DOHH2 (cell line): ENCODE measurements around the gene TMED4.

Source experiments
- H3F3A ChIP-seq: fragments of 200-600 bp; sonication (generic), shearing (Covaris generic); 2 replicates; pipeline ENCODE4 v1.6.0; 2016; ENCODE audit warnings: antibody characterized with exemption, mild to moderate bottlenecking; ENCODE audit not compliant: control insufficient read depth, insufficient read depth
- H3K27ac ChIP-seq: fragments of 200-600 bp; sonication (generic); 2 replicates; pipeline ENCODE4 v1.5.1; 2014; ENCODE audit warnings: low read depth, mild to moderate bottlenecking, low read length, moderate library complexity
- H3K27me3 ChIP-seq: fragments of 200-600 bp; sonication (generic); 2 replicates; pipeline ENCODE4 v1.6.1; 2014; ENCODE audit warnings: mild to moderate bottlenecking, low read length, mixed read lengths; ENCODE audit not compliant: control insufficient read depth
- H3K36me3 ChIP-seq: fragments of 200-600 bp; sonication (generic); 2 replicates; pipeline ENCODE4 v1.6.1; 2014; ENCODE audit warnings: mild to moderate bottlenecking, low read length, moderate library complexity, mixed read lengths; ENCODE audit not compliant: control insufficient read depth
- H3K4me1 ChIP-seq: fragments of 200-600 bp; sonication (generic); 2 replicates; pipeline ENCODE4 v1.6.1; 2014; ENCODE audit warnings: mild to moderate bottlenecking, low read length, mixed read lengths; ENCODE audit not compliant: control insufficient read depth
- H3K4me2 ChIP-seq: fragments of 200-600 bp; sonication (generic); 2 replicates; pipeline ENCODE4 v1.6.0; 2014; ENCODE audit warnings: mild to moderate bottlenecking, low read length, moderate library complexity
- H3K4me3 ChIP-seq: fragments of 200-600 bp; sonication (generic); 2 replicates; pipeline ENCODE4 v1.5.1; 2014; ENCODE audit warnings: mild to moderate bottlenecking, low read length, mixed read lengths
- H3K79me2 ChIP-seq: fragments of 200-600 bp; sonication (generic); 2 replicates; pipeline ENCODE4 v1.6.1; 2014; ENCODE audit warnings: mild to moderate bottlenecking, low read length, mixed read lengths; ENCODE audit not compliant: control insufficient read depth
- H3K9me2 ChIP-seq: fragments of 200-600 bp; sonication (generic); replicated peaks from 2 replicates; pipeline ENCODE4 v1.6.1; 2014; ENCODE audit warnings: mild to moderate bottlenecking, low read length, mixed read lengths; ENCODE audit not compliant: control insufficient read depth
- H3K9me3 ChIP-seq: fragments of 200-600 bp; sonication (generic); 2 replicates; pipeline ENCODE4 v1.6.1; 2014; ENCODE audit warnings: antibody characterized with exemption, low read length, mixed read lengths; ENCODE audit not compliant: control insufficient read depth, insufficient read depth
- H4K20me1 ChIP-seq: fragments of 200-600 bp; sonication (generic); 2 replicates; pipeline ENCODE4 v1.6.0; 2014; ENCODE audit warnings: low read depth, mild to moderate bottlenecking, antibody characterized with exemption, low read length, moderate library complexity; ENCODE audit not compliant: control insufficient read depth, insufficient read depth
- CTCF ChIP-seq: fragments of 200-600 bp; sonication (generic); IDR thresholded peaks from one replicate; pipeline ENCODE4 v1.5.1; 2014; ENCODE audit warnings: antibody characterized with exemption, mild to moderate bottlenecking, low read depth, low read length; ENCODE audit not compliant: poor library complexity, severe bottlenecking
- EZH2phosphoT487 ChIP-seq: fragments of 200-600 bp; sonication (generic); IDR thresholded peaks from 2 replicates; pipeline ENCODE4 v1.6.1; 2017; ENCODE audit warnings: borderline replicate concordance, mild to moderate bottlenecking, antibody characterized with exemption, low read length, moderate library complexity, mixed read lengths

The TMED4 gene

GRCh38 chr7:44617225-44617890 is 35.3 kb upstream of the TMED4 start:
- no peak overlapping the region for H3K4me3 ChIP-seq
- no peaks in the 10 kb centered on the region for H3F3A ChIP-seq
- H3K4me2 ChIP-seq, result no peak overlapping the region
- no peaks in the 10 kb centered on the region for H3K9me3 ChIP-seq
- peaks cover 16% of the 10 kb centered on the region for H3K36me3 ChIP-seq
- H3K9me2 ChIP-seq, result no peaks in the 10 kb centered on the region
- H3K79me2 ChIP-seq, result peaks cover 98% of the 10 kb centered on the region
- H3K27ac ChIP-seq, result no peak overlapping the region
- H3K4me1 ChIP-seq, result peaks cover 23% of the 10 kb centered on the region
- H3K27me3 ChIP-seq, result no peaks in the 10 kb centered on the region
- H4K20me1 ChIP-seq, result peaks cover 14% of the 10 kb centered on the region
- TF ChIP-seq EZH2phosphoT487 (no peak), CTCF (no peak)

GRCh38 chr7:44616545-44616944 is 34.5 kb upstream of the TMED4 start:
- Histone ChIP-seq H3K36me3 (peaks cover 16% of the 10 kb centered on the region), H3K79me2 (peaks cover 97% of the 10 kb centered on the region), H3K9me2 (no peaks in the 10 kb centered on the region), H3K27ac (no peak overlapping the region), H3K4me1 (peaks cover 23% of the 10 kb centered on the region), H3F3A (no peaks in the 10 kb centered on the region), H3K4me2 (no peak overlapping the region), H3K27me3 (no peaks in the 10 kb centered on the region), H4K20me1 (peaks cover 14% of the 10 kb centered on the region), H3K4me3 (no peak overlapping the region), H3K9me3 (no peaks in the 10 kb centered on the region)
- no peak for TF ChIP-seq EZH2phosphoT487
- TF ChIP-seq CTCF, result no peak

DNA sequence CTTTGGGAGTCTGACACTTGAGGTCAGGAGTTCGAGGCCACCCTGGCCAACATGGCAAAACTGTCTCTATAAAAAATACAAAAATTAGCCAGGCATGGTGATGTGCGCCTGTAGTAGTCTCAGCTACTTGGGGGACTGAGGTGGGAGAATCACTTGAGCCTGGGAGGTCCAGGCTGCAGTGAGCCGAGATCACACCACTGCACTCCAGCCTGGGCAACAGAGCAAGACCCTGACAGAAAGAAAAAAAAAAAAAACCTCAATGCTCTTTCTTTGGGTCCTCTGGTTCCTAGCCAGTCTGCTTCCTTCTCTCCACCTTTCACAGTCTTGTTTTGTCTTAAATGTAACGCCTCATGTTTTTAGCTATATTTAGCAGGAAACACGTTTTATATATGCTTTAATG is 33.8 kb upstream of the TMED4 start:
- H3K27me3 ChIP-seq, result no peaks in the 10 kb centered on the region
- no peaks in the 10 kb centered on the region for H3F3A ChIP-seq
- peaks cover 97% of the 10 kb centered on the region for H3K79me2 ChIP-seq
- no peaks in the 10 kb centered on the region for H3K9me2 ChIP-seq
- no peak for TF ChIP-seq EZH2phosphoT487
- peaks cover 16% of the 10 kb centered on the region for H3K36me3 ChIP-seq
- H3K27ac ChIP-seq, result no peak overlapping the region
- peaks cover 23% of the 10 kb centered on the region for H3K4me1 ChIP-seq
- H3K9me3 ChIP-seq, result no peaks in the 10 kb centered on the region
- no peak overlapping the region for H3K4me2 ChIP-seq
- H3K4me3 ChIP-seq, result no peak overlapping the region
- H4K20me1 ChIP-seq, result peaks cover 9% of the 10 kb centered on the region

DNA sequence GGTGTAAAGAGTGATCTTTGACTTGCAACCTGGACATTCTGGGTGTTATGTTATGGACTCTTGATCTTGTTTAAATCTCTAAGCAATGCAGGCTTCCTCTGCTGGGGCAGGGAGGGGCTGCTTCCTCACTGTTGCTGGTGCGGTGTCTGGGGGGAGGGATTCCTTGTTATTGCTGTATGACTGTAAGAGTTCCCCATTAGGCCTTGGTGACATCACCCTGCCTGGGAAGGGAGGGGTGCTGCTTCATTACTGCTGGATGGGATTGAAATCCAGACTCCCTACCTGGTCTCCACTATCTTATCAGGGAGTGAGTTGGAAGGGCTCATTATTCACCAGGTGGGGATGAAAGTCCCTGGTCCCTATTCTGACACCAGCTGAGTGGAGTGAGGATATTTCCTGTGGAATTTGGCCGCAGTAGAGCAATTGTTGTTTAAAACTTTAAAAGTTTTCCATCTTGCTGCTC is 33.1 kb upstream of the TMED4 start:
- TF ChIP-seq EZH2phosphoT487 (no peak), CTCF (no peak)
- no peaks in the 10 kb centered on the region for H3K9me2 ChIP-seq
- no peaks in the 10 kb centered on the region for H3K27me3 ChIP-seq
- H3K79me2 ChIP-seq, result peaks cover 97% of the 10 kb centered on the region
- no peak overlapping the region for H3K27ac ChIP-seq
- H3F3A ChIP-seq, result no peaks in the 10 kb centered on the region
- H4K20me1 ChIP-seq, result peaks cover 10% of the 10 kb centered on the region
- H3K36me3 ChIP-seq, result peaks cover 16% of the 10 kb centered on the region
- no peak overlapping the region for H3K4me2 ChIP-seq
- peaks cover 23% of the 10 kb centered on the region for H3K4me1 ChIP-seq
- H3K9me3 ChIP-seq, result no peaks in the 10 kb centered on the region
- no peak overlapping the region for H3K4me3 ChIP-seq
